H9 (cell line): ENCODE data around the gene CPXM2. TPM values are rescaled to one million over a fixed set of nuclear protein-coding genes. Genes with fewer than 3 reads are reported as not detected.

Experiments used
- DNase-seq: peaks from one replicate; pipeline ENCODE4 v3.0.0-alpha.2; 2017
- H2AFZ ChIP-seq: one replicate; pipeline ENCODE4 v1.6.1; 2013; ENCODE audit warnings: mild to moderate bottlenecking, low read length, control low read depth, moderate library complexity
- H2AK5ac ChIP-seq: 2 replicates; pipeline ENCODE4 v1.6.1; 2013; ENCODE audit warnings: low read length, control low read depth, mixed read lengths; ENCODE audit not compliant: insufficient read length
- H2BK120ac ChIP-seq: one replicate; pipeline ENCODE4 v1.6.1; 2013; ENCODE audit warnings: low read depth, mild to moderate bottlenecking, low read length, control low read depth, inconsistent platforms; ENCODE audit not compliant: poor library complexity, severe bottlenecking
- H2BK12ac ChIP-seq: 2 replicates; pipeline ENCODE4 v1.6.1; 2013; ENCODE audit warnings: low read length, control low read depth, mixed read lengths, low read depth; ENCODE audit not compliant: insufficient read length
- H2BK15ac ChIP-seq: 2 replicates; pipeline ENCODE4 v1.6.1; 2013; ENCODE audit warnings: low read depth, low read length, control low read depth
- H2BK20ac ChIP-seq: one replicate; pipeline ENCODE4 v1.6.1; 2013; ENCODE audit warnings: low read depth, mild to moderate bottlenecking, low read length, control low read depth, inconsistent platforms; ENCODE audit not compliant: poor library complexity, severe bottlenecking
- H2BK5ac ChIP-seq: 2 replicates; pipeline ENCODE4 v1.6.1; 2013; ENCODE audit warnings: low read length, control low read depth, mixed read lengths; ENCODE audit not compliant: insufficient read length
- H3K14ac ChIP-seq: 2 replicates; pipeline ENCODE4 v1.6.1; 2013; ENCODE audit warnings: low read length, control low read depth; ENCODE audit not compliant: insufficient read depth
- H3K18ac ChIP-seq: 2 replicates; pipeline ENCODE4 v1.6.1; 2013; ENCODE audit warnings: low read depth, mild to moderate bottlenecking, mixed read lengths, low read length, control low read depth; ENCODE audit not compliant: insufficient read length
- H3K23ac ChIP-seq: 2 replicates; pipeline ENCODE4 v1.6.1; 2013; ENCODE audit warnings: low read length, control low read depth, mixed read lengths, low read depth; ENCODE audit not compliant: insufficient read length
- H3K23me2 ChIP-seq: 2 replicates; pipeline ENCODE4 v1.6.1; 2013; ENCODE audit warnings: low read depth, mild to moderate bottlenecking, mixed read lengths, low read length, control low read depth; ENCODE audit not compliant: insufficient read length, poor library complexity, severe bottlenecking
- H3K27ac ChIP-seq: 2 replicates; pipeline ENCODE4 v1.5.1; 2013; ENCODE audit warnings: low read length, control low read depth, mixed read lengths, low read depth; ENCODE audit not compliant: insufficient read length
- H3K27me3 ChIP-seq: 2 replicates; pipeline ENCODE4 v1.6.1; 2013; ENCODE audit warnings: low read length, control low read depth, inconsistent platforms; ENCODE audit not compliant: insufficient read depth
- H3K4ac ChIP-seq: 2 replicates; pipeline ENCODE4 v1.6.1; 2013; ENCODE audit warnings: low read depth, mild to moderate bottlenecking, control low read depth, inconsistent platforms, low read length, moderate library complexity
- H3K4me1 ChIP-seq: 2 replicates; pipeline ENCODE4 v1.6.1; 2013; ENCODE audit warnings: low read length, control low read depth, inconsistent platforms; ENCODE audit not compliant: insufficient read depth
- H3K4me2 ChIP-seq: 2 replicates; pipeline ENCODE4 v1.6.1; 2013; ENCODE audit warnings: low read length, control low read depth, mixed read lengths; ENCODE audit not compliant: insufficient read length, insufficient read depth
- H3K56ac ChIP-seq: 2 replicates; pipeline ENCODE4 v1.6.1; 2013; ENCODE audit warnings: low read depth, mild to moderate bottlenecking, mixed read lengths, low read length, control low read depth; ENCODE audit not compliant: insufficient read length
- H3K79me1 ChIP-seq: 2 replicates; pipeline ENCODE4 v1.6.1; 2013; ENCODE audit warnings: low read depth, mild to moderate bottlenecking, moderate library complexity, low read length, control low read depth, inconsistent platforms; ENCODE audit not compliant: insufficient read depth, poor library complexity, severe bottlenecking
- H3K79me2 ChIP-seq: 2 replicates; pipeline ENCODE4 v1.6.1; 2013; ENCODE audit warnings: low read length, control low read depth, inconsistent platforms; ENCODE audit not compliant: insufficient read depth
- H3K9ac ChIP-seq: 2 replicates; pipeline ENCODE4 v1.6.1; 2013; ENCODE audit warnings: low read length, control low read depth, mixed read lengths; ENCODE audit not compliant: insufficient read length; ENCODE audit errors: extremely low read depth
- H3K9me3 ChIP-seq: one replicate; pipeline ENCODE4 v1.6.1; 2013; ENCODE audit warnings: low read depth, low read length, inconsistent platforms; ENCODE audit not compliant: control insufficient read depth
- H3T11ph ChIP-seq: one replicate; pipeline ENCODE4 v1.6.1; 2013; ENCODE audit warnings: mild to moderate bottlenecking, low read length, control low read depth, inconsistent platforms
- H4K20me1 ChIP-seq: one replicate; pipeline ENCODE4 v1.6.1; 2013; ENCODE audit not compliant: control insufficient read depth, insufficient read length, insufficient read depth
- H4K5ac ChIP-seq: 2 replicates; pipeline ENCODE4 v1.6.1; 2013; ENCODE audit warnings: low read depth, mild to moderate bottlenecking, mixed read lengths, low read length, control low read depth; ENCODE audit not compliant: insufficient read length
- H4K8ac ChIP-seq: replicated peaks from 2 replicates; pipeline ENCODE4 v1.6.1; 2013; ENCODE audit warnings: low read length, control low read depth, mixed read lengths, low read depth; ENCODE audit not compliant: insufficient read length
- H4K91ac ChIP-seq: 2 replicates; pipeline ENCODE4 v1.6.1; 2013; ENCODE audit warnings: low read depth, mild to moderate bottlenecking, moderate library complexity, mixed read lengths, low read length, control low read depth; ENCODE audit not compliant: insufficient read length
- H3K27ac Mint-ChIP-seq, 3 experiments: 2 replicates in 2 of 3; 3 replicates in 1 of 3; pipeline ENCODE4 v1.8.0; 2020 to 2021; ENCODE audit warnings: mixed read lengths in 3 of 3, mild to moderate bottlenecking in 1 of 3, moderate library complexity in 1 of 3
- H3K27me3 Mint-ChIP-seq: 2 replicates; pipeline ENCODE4 v1.8.0; 2021; ENCODE audit warnings: low read depth, mild to moderate bottlenecking, moderate library complexity, mixed read lengths
- H3K36me3 Mint-ChIP-seq, 3 experiments: 2 replicates in 2 of 3; 3 replicates in 1 of 3; pipeline ENCODE4 v1.8.0; 2020 to 2021; ENCODE audit warnings: low read depth in 3 of 3, mixed read lengths in 3 of 3; ENCODE audit not compliant: insufficient read depth in 1 of 3
- H3K4me1 Mint-ChIP-seq, 2 experiments: 2 replicates each; pipeline ENCODE4 v1.8.0; 2020; ENCODE audit warnings: mixed read lengths in 2 of 2
- H3K4me3 Mint-ChIP-seq, 2 experiments: 2 replicates in 1 of 2; 3 replicates in 1 of 2; pipeline ENCODE4 v1.8.0; 2020 to 2021; ENCODE audit warnings: mild to moderate bottlenecking in 2 of 2, mixed read lengths in 2 of 2, moderate library complexity in 1 of 2
- H3K9me3 Mint-ChIP-seq, 2 experiments: 2 replicates in 1 of 2; 3 replicates in 1 of 2; pipeline ENCODE4 v1.8.0; 2020; ENCODE audit warnings: mild to moderate bottlenecking in 2 of 2, mixed read lengths in 2 of 2, moderate library complexity in 1 of 2
- WGBS: extraction: QIAGEN DNeasy Blood & Tissue Kit; methylation state at CpG from one replicate; pipeline ENCODE4 v1.1.7; 2013; ENCODE audit warnings: missing lambda C conversion rate, low lambda C conversion rate, mixed read lengths; ENCODE audit not compliant: insufficient read length; ENCODE audit errors: extremely low coverage; 5-methylcytosine and 5-hydroxymethylcytosine counted together
- total RNA-seq: library from RNA; stranded (reverse); gene quantifications from 2 replicates; pipeline ENCODE4 v1.2.1, GENCODE V29; 2021
- TF ChIP-seq, protein P1 (sequence below): fragments of 200-600 bp; sonication (generic); conservative IDR thresholded peaks from 3 replicates; pipeline ENCODE4 v1.8.0; 2021; ENCODE audit warnings: antibody characterized with exemption, mild to moderate bottlenecking

CPXM2 gene
- total RNA-seq, 1 experiment from 2014 or later = 1.7 TPM

DNA sequence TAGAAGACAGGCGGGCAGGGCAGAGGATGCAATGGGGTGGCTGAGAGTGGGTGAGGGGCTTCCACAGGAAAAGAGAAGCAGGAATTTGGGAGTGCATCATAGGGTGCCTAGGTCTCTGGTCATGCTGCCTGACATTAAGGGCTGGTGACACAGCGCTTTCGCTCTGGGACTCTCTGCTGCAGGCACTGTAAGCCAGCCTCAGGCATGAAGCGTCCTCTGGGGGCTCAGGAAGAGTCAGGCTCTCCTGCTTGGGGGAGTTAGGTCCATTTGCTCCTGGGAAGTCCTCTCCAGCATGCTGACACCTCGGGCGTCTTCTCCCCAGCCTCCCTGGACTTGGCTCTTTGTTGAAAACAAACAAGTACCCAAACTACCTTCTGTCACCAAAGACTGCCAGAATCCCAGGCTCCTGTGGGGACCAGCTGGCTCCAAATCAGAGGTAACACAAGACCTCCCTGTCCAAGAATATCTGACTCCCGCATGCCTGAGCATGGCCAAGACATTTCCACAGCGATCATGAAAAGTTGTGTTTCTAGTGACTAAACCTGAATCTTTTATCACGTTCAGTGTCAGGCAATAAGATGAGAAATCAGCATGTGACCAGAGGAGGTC lies 170.1 kb downstream of the CPXM2 start:
- Mint-ChIP-seq H3K9me3 (peaks cover 0 to 5% of the 10 kb centered on the region in 2 experiments; a peak in 2 of 5 replicates), H3K36me3 (peaks cover 0 to 2% (median 0%) of the 10 kb centered on the region in 3 experiments; a peak in 1 of 7 replicates), H3K27me3 (peaks cover 15% of the 10 kb centered on the region), H3K27ac (no peak overlapping the region), H3K4me3 (no peak overlapping the region), H3K4me1 (no peaks in the 10 kb centered on the region)
- H2BK5ac ChIP-seq = no peak overlapping the region
- no peak overlapping the region for H3K56ac ChIP-seq
- DNase-seq = no peak
- no peak overlapping the region for H3K9ac ChIP-seq
- no peak overlapping the region for H3K4me2 ChIP-seq
- H2AK5ac ChIP-seq = no peak overlapping the region
- no peak overlapping the region for H3K27ac ChIP-seq
- H2BK120ac ChIP-seq = no peak overlapping the region
- no peak overlapping the region for H4K5ac ChIP-seq
- no peak overlapping the region for H3K18ac ChIP-seq
- no peak overlapping the region for H3T11ph ChIP-seq
- no peaks in the 10 kb centered on the region for H3K9me3 ChIP-seq
- H3K79me2 ChIP-seq = no peaks in the 10 kb centered on the region
- no peak overlapping the region for H4K8ac ChIP-seq
- H3K23ac ChIP-seq = no peak overlapping the region
- H3K4ac ChIP-seq = no peak overlapping the region
- WGBS = no CpG with 5 or more reads among the region's 9 CpGs
- no peaks in the 10 kb centered on the region for H3K27me3 ChIP-seq
- H2AFZ ChIP-seq = no peak overlapping the region
- H3K23me2 ChIP-seq = no peaks in the 10 kb centered on the region
- no peak overlapping the region for H2BK15ac ChIP-seq
- no peak overlapping the region for H2BK12ac ChIP-seq
- H3K4me1 ChIP-seq = no peaks in the 10 kb centered on the region
- H2BK20ac ChIP-seq = no peak overlapping the region
- H4K91ac ChIP-seq = no peak overlapping the region
- H3K14ac ChIP-seq = no peak overlapping the region
- H4K20me1 ChIP-seq = no peaks in the 10 kb centered on the region
- H3K79me1 ChIP-seq = no peaks in the 10 kb centered on the region
- TF ChIP-seq, protein P1, sequence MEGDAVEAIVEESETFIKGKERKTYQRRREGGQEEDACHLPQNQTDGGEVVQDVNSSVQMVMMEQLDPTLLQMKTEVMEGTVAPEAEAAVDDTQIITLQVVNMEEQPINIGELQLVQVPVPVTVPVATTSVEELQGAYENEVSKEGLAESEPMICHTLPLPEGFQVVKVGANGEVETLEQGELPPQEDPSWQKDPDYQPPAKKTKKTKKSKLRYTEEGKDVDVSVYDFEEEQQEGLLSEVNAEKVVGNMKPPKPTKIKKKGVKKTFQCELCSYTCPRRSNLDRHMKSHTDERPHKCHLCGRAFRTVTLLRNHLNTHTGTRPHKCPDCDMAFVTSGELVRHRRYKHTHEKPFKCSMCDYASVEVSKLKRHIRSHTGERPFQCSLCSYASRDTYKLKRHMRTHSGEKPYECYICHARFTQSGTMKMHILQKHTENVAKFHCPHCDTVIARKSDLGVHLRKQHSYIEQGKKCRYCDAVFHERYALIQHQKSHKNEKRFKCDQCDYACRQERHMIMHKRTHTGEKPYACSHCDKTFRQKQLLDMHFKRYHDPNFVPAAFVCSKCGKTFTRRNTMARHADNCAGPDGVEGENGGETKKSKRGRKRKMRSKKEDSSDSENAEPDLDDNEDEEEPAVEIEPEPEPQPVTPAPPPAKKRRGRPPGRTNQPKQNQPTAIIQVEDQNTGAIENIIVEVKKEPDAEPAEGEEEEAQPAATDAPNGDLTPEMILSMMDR = no peak
